HCT116 (cell line): ENCODE data around the gene ZNHIT2.

Experiments used
- ATF3 ChIP-seq: IDR thresholded peaks from 2 replicates; pipeline ENCODE4 v1.6.1; 2012
- EZH2 ChIP-seq: fragments of 200-600 bp; sonication (generic); IDR thresholded peaks from 2 replicates; pipeline ENCODE4 v1.6.1; 2017; ENCODE audit warnings: antibody characterized with exemption, mixed run types
- MAX ChIP-seq: IDR thresholded peaks from 2 replicates; pipeline ENCODE4 v1.6.1; 2012
- POLR2A ChIP-seq: IDR thresholded peaks from 2 replicates; pipeline ENCODE4 v1.7.0; 2011; ENCODE audit warnings: borderline replicate concordance; ENCODE audit not compliant: insufficient read depth, insufficient read length; ENCODE audit errors: extremely low read depth
- POLR2AphosphoS5 ChIP-seq: IDR thresholded peaks from 2 replicates; pipeline ENCODE4 v1.6.1; 2011; ENCODE audit warnings: mild to moderate bottlenecking, low read depth, low read length, moderate library complexity
- RAD21 ChIP-seq: IDR thresholded peaks from 2 replicates; pipeline ENCODE4 v1.6.1; 2012; ENCODE audit warnings: low read depth, mild to moderate bottlenecking
- REST ChIP-seq: IDR thresholded peaks from 2 replicates; pipeline ENCODE4 v1.6.1; 2012; ENCODE audit warnings: low read depth
- SIN3A ChIP-seq: IDR thresholded peaks from 2 replicates; pipeline ENCODE4 v1.6.1; 2012; ENCODE audit warnings: low read depth
- SP1 ChIP-seq: IDR thresholded peaks from 2 replicates; pipeline ENCODE4 v1.6.1; 2012; ENCODE audit warnings: low read depth
- TCF7L2 ChIP-seq: IDR thresholded peaks from 2 replicates; pipeline ENCODE4 v1.7.0; 2011; ENCODE audit warnings: borderline replicate concordance, inconsistent platforms; ENCODE audit not compliant: insufficient read depth, insufficient read length; ENCODE audit errors: extremely low read depth
- YY1 ChIP-seq: IDR thresholded peaks from 2 replicates; pipeline ENCODE4 v1.6.1; 2011; ENCODE audit warnings: low read length, low read depth, moderate library complexity, mild to moderate bottlenecking; ENCODE audit not compliant: insufficient replicate concordance; ENCODE audit errors: extremely low read depth
- ZBTB33 ChIP-seq: IDR thresholded peaks from 2 replicates; pipeline ENCODE4 v1.6.1; 2011; ENCODE audit warnings: mild to moderate bottlenecking, low read length, moderate library complexity; ENCODE audit not compliant: insufficient replicate concordance; ENCODE audit errors: extremely low read depth
- ZFX ChIP-seq: fragments of 450-650 bp; IDR thresholded peaks from 2 replicates; pipeline ENCODE4 v1.6.1; 2017
- TF ChIP-seq, protein P1 (sequence below), 3 experiments: fragments of 200-600 bp in 1 of 3; sonication (generic) in 1 of 3; IDR thresholded peaks in 2 of 3; conservative IDR thresholded peaks in 1 of 3; 2 replicates each; pipeline ENCODE4 v1.5.1; 2012 to 2017; ENCODE audit warnings: low read depth in 2 of 3, low read length in 2 of 3, antibody characterized with exemption in 1 of 3, borderline replicate concordance in 1 of 3, control low read depth in 1 of 3, mild to moderate bottlenecking in 1 of 3, mixed read lengths in 1 of 3, mixed run types in 1 of 3, moderate library complexity in 1 of 3; ENCODE audit not compliant: insufficient read depth in 1 of 3

GRCh38 chr11:65107751-65108468, 9.6 kb downstream of the ZNHIT2 start:
- TF ChIP-seq, protein P1, sequence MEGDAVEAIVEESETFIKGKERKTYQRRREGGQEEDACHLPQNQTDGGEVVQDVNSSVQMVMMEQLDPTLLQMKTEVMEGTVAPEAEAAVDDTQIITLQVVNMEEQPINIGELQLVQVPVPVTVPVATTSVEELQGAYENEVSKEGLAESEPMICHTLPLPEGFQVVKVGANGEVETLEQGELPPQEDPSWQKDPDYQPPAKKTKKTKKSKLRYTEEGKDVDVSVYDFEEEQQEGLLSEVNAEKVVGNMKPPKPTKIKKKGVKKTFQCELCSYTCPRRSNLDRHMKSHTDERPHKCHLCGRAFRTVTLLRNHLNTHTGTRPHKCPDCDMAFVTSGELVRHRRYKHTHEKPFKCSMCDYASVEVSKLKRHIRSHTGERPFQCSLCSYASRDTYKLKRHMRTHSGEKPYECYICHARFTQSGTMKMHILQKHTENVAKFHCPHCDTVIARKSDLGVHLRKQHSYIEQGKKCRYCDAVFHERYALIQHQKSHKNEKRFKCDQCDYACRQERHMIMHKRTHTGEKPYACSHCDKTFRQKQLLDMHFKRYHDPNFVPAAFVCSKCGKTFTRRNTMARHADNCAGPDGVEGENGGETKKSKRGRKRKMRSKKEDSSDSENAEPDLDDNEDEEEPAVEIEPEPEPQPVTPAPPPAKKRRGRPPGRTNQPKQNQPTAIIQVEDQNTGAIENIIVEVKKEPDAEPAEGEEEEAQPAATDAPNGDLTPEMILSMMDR (IDR thresholded peaks at IDR 0.05 in 2 of 3, conservative IDR thresholded peaks at IDR 0.05 in 1 of 3; ENCODE audit: borderline replicate concordance in 1 of 3, insufficient read depth in 1 of 3, low read depth in 2 of 3, low read length in 2 of 3) = no peak
- TF ChIP-seq TCF7L2 (no peak), EZH2 (no peak), POLR2A (no peak), REST (no peak), YY1 (no peak), MAX (no peak), SP1 (no peak), ZBTB33 (no peak), POLR2AphosphoS5 (no peak), ATF3 (no peak), RAD21 (no peak), ZFX (no peak), SIN3A (no peak)
